K562 (cell line): Measurements from ENCODE around the gene KCTD16.

Source experiments
- PPARD ChIP-seq: fragments of 250-450 bp; sonication (Bioruptor Pico); IDR thresholded peaks from 2 replicates; pipeline ENCODE4 v1.8.0; 2022; ENCODE audit warnings: inconsistent platforms, mild to moderate bottlenecking, moderate library complexity
- TF ChIP-seq, protein P1 (sequence below), 3 experiments: IDR thresholded peaks in 2 of 3; conservative IDR thresholded peaks in 1 of 3; 2 replicates each; pipeline ENCODE4 v1.5.1; 2011 to 2012; ENCODE audit warnings: low read length in 3 of 3, mild to moderate bottlenecking in 3 of 3, control low read depth in 2 of 3, improper control_type of control experiment in 1 of 3, inconsistent platforms in 1 of 3, low read depth in 1 of 3, mixed read lengths in 1 of 3, moderate library complexity in 1 of 3; ENCODE audit not compliant: insufficient read depth in 2 of 3
- TF ChIP-seq, protein P2 (sequence below): sonication (generic); formaldehyde crosslinking; IDR thresholded peaks from 2 replicates; pipeline ENCODE4 v1.9.0; 2022; ENCODE audit warnings: mild to moderate bottlenecking, missing genetic modification reagents

DNA sequence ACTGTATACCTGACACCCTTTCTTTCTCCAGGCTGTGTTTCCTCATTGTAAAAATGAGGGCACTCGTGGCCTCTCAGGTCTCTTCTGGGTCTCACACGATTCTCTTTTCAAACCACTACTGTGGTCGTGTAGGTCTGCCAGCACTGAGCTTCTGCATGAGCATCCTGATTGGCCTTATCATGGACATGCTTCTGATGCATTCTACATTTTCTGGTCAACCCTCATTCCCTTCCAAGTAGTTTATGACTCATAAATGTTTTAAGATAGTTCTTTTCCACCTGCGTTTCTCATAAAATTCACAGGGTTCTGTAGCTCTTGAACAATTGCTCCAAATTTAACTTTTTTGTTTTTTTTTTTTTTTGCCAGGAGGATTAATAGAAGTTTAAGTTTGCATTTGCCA is 294.8 kb downstream of the KCTD16 start:
- TF ChIP-seq, protein P1, sequence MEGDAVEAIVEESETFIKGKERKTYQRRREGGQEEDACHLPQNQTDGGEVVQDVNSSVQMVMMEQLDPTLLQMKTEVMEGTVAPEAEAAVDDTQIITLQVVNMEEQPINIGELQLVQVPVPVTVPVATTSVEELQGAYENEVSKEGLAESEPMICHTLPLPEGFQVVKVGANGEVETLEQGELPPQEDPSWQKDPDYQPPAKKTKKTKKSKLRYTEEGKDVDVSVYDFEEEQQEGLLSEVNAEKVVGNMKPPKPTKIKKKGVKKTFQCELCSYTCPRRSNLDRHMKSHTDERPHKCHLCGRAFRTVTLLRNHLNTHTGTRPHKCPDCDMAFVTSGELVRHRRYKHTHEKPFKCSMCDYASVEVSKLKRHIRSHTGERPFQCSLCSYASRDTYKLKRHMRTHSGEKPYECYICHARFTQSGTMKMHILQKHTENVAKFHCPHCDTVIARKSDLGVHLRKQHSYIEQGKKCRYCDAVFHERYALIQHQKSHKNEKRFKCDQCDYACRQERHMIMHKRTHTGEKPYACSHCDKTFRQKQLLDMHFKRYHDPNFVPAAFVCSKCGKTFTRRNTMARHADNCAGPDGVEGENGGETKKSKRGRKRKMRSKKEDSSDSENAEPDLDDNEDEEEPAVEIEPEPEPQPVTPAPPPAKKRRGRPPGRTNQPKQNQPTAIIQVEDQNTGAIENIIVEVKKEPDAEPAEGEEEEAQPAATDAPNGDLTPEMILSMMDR (IDR thresholded peaks at IDR 0.05 in 2 of 3, conservative IDR thresholded peaks at IDR 0.05 in 1 of 3; ENCODE audit: insufficient read depth in 2 of 3, low read depth in 1 of 3, low read length in 3 of 3): no peak
- TF ChIP-seq PPARD (CRISPR knock-in tag): no peak
- TF ChIP-seq, protein P2, sequence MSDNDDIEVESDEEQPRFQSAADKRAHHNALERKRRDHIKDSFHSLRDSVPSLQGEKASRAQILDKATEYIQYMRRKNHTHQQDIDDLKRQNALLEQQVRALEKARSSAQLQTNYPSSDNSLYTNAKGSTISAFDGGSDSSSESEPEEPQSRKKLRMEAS (CRISPR knock-in tag): no peak
